Measurements from ENCODE around the gene BORCS6.
"Not testable (repeated sequence)": the region's sequence is repeated elsewhere in the genome, so short reads cannot be mapped to it uniquely, and the experiment has no call there.

Gene BORCS6

GRCh38 chr17:8173056-8173870 lies 16.7 kb downstream of the BORCS6 start:
- peak; percentile 92 for DNase-seq

GRCh38 chr17:8170186-8170585 lies 19.8 kb downstream of the BORCS6 start:
- not testable (repeated sequence) for DNase-seq

GRCh38 chr17:8167526-8167925 lies 22.5 kb downstream of the BORCS6 start:
- DNase-seq: no peak

GRCh38 chr17:8166731-8167130 lies 23.2 kb downstream of the BORCS6 start:
- DNase-seq: no peak

- peak; percentile 25 for DNase-seq
Measured at GRCh38 chr17:8164815-8165131, 25.2 kb downstream of the BORCS6 start.

- peak; percentile 78 for DNase-seq
Measured at GRCh38 chr17:8163978-8164814, 25.8 kb downstream of the BORCS6 start.

- peak; percentile 48 for DNase-seq
Measured at GRCh38 chr17:8162997-8163977, 26.7 kb downstream of the BORCS6 start.

- DNase-seq: peak; percentile 91
Measured at GRCh38 chr17:8162233-8162996, 27.6 kb downstream of the BORCS6 start, which contains the start of gene VAMP2. Gene VAMP2, minus strand, starts transcription at chr17:8162948. Its CDS starts 69 bp downstream, at chr17:8162879.

- DNase-seq: peak; percentile 44
Measured at GRCh38 chr17:8161289-8162232, 28.4 kb downstream of the BORCS6 start.

GRCh38 chr17:8160741-8161221 lies 29.2 kb downstream of the BORCS6 start:
- peak; percentile 24 for DNase-seq

GRCh38 chr17:8160224-8160577 lies 29.8 kb downstream of the BORCS6 start:
- no peak for DNase-seq

- DNase-seq: no peak
Measured at GRCh38 chr17:8159459-8160223, 30.3 kb downstream of the BORCS6 start.

GRCh38 chr17:8159032-8159400 lies 31.0 kb downstream of the BORCS6 start:
- DNase-seq: no peak

GRCh38 chr17:8158267-8159031 lies 31.5 kb downstream of the BORCS6 start:
- peak; percentile 92 for DNase-seq

GRCh38 chr17:8156246-8156992 lies 33.6 kb downstream of the BORCS6 start:
- DNase-seq: peak; percentile 100

GRCh38 chr17:8155996-8156245 lies 34.1 kb downstream of the BORCS6 start:
- DNase-seq: peak; percentile 55

- no peak for DNase-seq
Measured at GRCh38 chr17:8155231-8155995, 34.6 kb downstream of the BORCS6 start.

GRCh38 chr17:8154608-8155155 lies 35.3 kb downstream of the BORCS6 start:
- DNase-seq: no peak
